Activated naive CD8-positive, alpha-beta T cell treated with anti-CD3 and anti-CD28 coated beads, Interleukin-2, amount 50 U/mL, for 24 hours (primary cell): ENCODE results near the gene PCED1B.
"Not testable (repeated sequence)": the region's sequence is repeated elsewhere in the genome, so short reads cannot be mapped to it uniquely, and the experiment has no call there.

Experiments used
- ATAC-seq: fragments of 150-1000 bp; cut with Tn5 transposase; one replicate; pipeline ENCODE4 v1.10.0; 2021
- DNase-seq: peaks from one replicate; pipeline ENCODE4 v3.0.0; 2021
- H3K27ac Mint-ChIP-seq: one replicate; pipeline ENCODE4 v1.8.0; 2021; ENCODE audit warnings: mild to moderate bottlenecking, mixed read lengths
- H3K27me3 Mint-ChIP-seq: one replicate; pipeline ENCODE4 v1.8.0; 2021; ENCODE audit warnings: mixed read lengths
- H3K36me3 Mint-ChIP-seq: one replicate; pipeline ENCODE4 v1.8.0; 2021; ENCODE audit warnings: low read depth, mixed read lengths
- H3K4me1 Mint-ChIP-seq: one replicate; pipeline ENCODE4 v1.8.0; 2021; ENCODE audit warnings: mixed read lengths
- H3K4me3 Mint-ChIP-seq: one replicate; pipeline ENCODE4 v1.8.0; 2021; ENCODE audit warnings: mild to moderate bottlenecking, moderate library complexity, mixed read lengths
- H3K9me3 Mint-ChIP-seq: one replicate; pipeline ENCODE4 v1.8.0; 2021; ENCODE audit warnings: mixed read lengths

PCED1B gene

DNA sequence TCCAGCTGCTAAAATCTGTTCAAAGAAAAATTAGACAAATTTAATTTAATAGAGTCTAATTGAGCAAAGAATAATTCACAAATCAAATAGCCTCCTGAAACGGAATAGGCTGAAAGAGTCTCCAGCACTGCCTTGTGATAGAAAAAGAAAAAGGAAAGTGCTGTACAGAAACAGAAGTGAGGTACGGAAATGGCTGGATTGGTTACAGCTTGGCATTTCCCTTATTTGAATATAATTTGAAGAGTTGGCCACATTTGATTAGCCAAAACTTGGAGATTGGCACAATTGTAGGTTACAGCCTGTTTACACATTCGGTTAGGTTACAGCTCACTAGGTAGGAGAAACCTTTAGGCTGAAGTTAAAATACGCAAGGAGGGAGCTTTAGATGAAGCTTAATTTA lies 24.8 kb upstream of the PCED1B start:
- ATAC-seq (no peak), DNase-seq (no peak)
- peaks cover 13% of the 10 kb centered on the region for H3K36me3 Mint-ChIP-seq
- peaks cover 26% of the 10 kb centered on the region for H3K9me3 Mint-ChIP-seq
- no peaks in the 10 kb centered on the region for H3K4me1 Mint-ChIP-seq
- no peak overlapping the region for H3K4me3 Mint-ChIP-seq
- H3K27ac Mint-ChIP-seq: no peak overlapping the region
- H3K27me3 Mint-ChIP-seq: no peaks in the 10 kb centered on the region

- not testable (repeated sequence) for H3K27ac Mint-ChIP-seq, H3K27me3 Mint-ChIP-seq, DNase-seq, H3K4me1 Mint-ChIP-seq, H3K4me3 Mint-ChIP-seq, ATAC-seq
- Mint-ChIP-seq H3K9me3 (peaks cover 24% of the 10 kb centered on the region), H3K36me3 (peaks cover 11% of the 10 kb centered on the region)
These were observed 23.6 kb upstream of the PCED1B start for GRCh38 chr12:47055856-47056255.

- ATAC-seq, DNase-seq, H3K27me3 Mint-ChIP-seq, H3K4me1 Mint-ChIP-seq, H3K36me3 Mint-ChIP-seq, H3K4me3 Mint-ChIP-seq, H3K27ac Mint-ChIP-seq: not testable (repeated sequence)
- H3K9me3 Mint-ChIP-seq: peaks cover 16% of the 10 kb centered on the region
These were observed 22.5 kb upstream of the PCED1B start for GRCh38 chr12:47056944-47057343.

DNA sequence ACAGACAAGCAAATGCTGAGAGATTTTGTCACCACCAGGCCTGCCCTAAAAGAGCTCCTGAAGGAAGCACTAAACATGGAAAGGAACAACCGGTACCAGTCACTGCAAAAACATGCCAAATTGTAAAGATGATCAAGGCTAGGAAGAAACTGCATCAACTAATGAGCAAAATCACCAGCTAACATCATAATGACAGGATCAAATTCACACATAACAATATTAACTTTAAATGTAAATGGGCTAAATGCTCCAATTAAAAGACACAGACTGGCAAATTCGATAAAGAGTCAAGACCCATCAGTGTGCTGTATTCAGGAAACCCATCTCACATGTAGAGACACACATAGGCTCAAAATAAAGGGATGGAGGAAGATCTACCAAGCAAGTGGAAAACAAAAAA lies 20.8 kb upstream of the PCED1B start:
- not testable (repeated sequence) for H3K4me1 Mint-ChIP-seq, H3K36me3 Mint-ChIP-seq, ATAC-seq, DNase-seq, H3K27ac Mint-ChIP-seq, H3K27me3 Mint-ChIP-seq, H3K4me3 Mint-ChIP-seq, H3K9me3 Mint-ChIP-seq

DNA sequence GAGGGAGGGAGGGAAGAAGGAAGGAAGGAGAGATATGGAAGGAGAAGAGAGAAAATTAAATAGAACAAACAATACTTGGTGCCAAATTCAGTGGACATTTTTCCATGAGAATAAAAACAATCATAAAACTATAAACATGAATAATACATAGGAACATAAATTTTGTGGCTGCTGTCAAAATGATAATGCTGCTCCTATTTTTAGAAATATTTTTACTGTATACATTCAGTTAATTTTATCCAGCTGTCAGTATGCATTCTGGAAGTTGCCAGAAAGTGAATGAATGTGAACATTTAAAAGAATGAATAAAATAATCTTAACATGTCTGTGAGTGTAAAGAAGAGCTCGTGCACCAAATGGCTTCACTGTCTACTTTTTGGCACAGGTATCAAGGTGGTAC lies 13.9 kb upstream of the PCED1B start:
- no peak overlapping the region for H3K27ac Mint-ChIP-seq
- no peak for ATAC-seq

GRCh38 chr12:47066278-47067025 lies 13.0 kb upstream of the PCED1B start:
- ATAC-seq: peak; percentile 77
- Mint-ChIP-seq H3K9me3 (no peaks in the 10 kb centered on the region), H3K4me3 (no peak overlapping the region), H3K36me3 (no peaks in the 10 kb centered on the region), H3K27me3 (no peaks in the 10 kb centered on the region), H3K27ac (peak overlapping the region; percentile 66), H3K4me1 (peaks cover 20% of the 10 kb centered on the region)
- DNase-seq: no peak

More for the DNA sequence above, 13.9 kb upstream of the PCED1B start:
- no peaks in the 10 kb centered on the region for H3K36me3 Mint-ChIP-seq
- no peak for DNase-seq
- H3K4me3 Mint-ChIP-seq: no peak overlapping the region
- H3K4me1 Mint-ChIP-seq: peaks cover 20% of the 10 kb centered on the region
- no peaks in the 10 kb centered on the region for H3K27me3 Mint-ChIP-seq
- no peaks in the 10 kb centered on the region for H3K9me3 Mint-ChIP-seq

DNA sequence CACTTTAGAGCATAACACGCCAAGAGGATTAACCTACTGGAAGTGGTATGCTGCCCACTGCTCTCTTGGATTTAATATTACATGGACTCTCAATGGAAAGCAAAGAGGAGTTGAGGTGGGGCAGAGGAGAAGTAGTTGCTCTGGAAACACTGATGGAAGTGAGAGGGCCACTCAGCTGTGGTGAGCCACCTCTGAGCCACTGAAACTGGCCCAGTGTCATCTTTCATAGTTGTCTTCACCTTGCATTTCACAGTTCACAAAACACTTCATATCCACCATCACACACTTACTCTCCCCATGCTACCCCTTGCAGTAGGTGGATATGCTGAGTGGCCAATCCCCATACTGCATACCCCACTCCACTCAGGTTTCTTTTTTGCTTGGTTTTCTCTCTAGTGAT lies 12.2 kb upstream of the PCED1B start:
- no peaks in the 10 kb centered on the region for H3K36me3 Mint-ChIP-seq
- no peaks in the 10 kb centered on the region for H3K9me3 Mint-ChIP-seq
- peaks cover 20% of the 10 kb centered on the region for H3K4me1 Mint-ChIP-seq
- no peak overlapping the region for H3K4me3 Mint-ChIP-seq
- DNase-seq: peak; percentile 11
- peak overlapping the region; percentile 66 for H3K27ac Mint-ChIP-seq
- H3K27me3 Mint-ChIP-seq: no peaks in the 10 kb centered on the region
- peak; percentile 79 for ATAC-seq

- Mint-ChIP-seq H3K27ac (no peak overlapping the region), H3K4me1 (peaks cover 20% of the 10 kb centered on the region), H3K36me3 (no peaks in the 10 kb centered on the region), H3K4me3 (no peak overlapping the region), H3K9me3 (no peaks in the 10 kb centered on the region), H3K27me3 (no peaks in the 10 kb centered on the region)
- ATAC-seq: no peak
- DNase-seq: no peak
These were observed 11.5 kb upstream of the PCED1B start for GRCh38 chr12:47067771-47068431.

DNA sequence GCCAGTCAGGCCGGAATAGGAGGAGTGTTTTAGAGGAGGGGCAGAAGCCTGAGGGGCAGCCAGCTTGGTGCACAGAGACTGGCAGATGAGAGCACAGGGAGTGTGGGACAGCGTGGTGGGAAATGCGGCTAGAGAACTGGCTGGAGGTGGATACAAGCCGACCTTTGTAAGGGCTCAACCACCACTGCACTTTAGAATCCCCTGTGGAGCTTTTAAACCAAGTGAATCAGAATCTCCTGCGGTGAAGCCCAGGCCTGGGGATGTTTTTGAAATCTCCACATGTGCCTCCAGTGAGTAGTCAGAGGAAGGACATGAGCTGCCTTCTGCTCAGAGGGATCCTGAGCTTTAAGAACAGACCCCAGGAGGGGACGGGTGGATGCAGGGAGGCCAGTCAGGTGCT lies 10.9 kb upstream of the PCED1B start:
- H3K4me3 Mint-ChIP-seq: no peak overlapping the region
- DNase-seq: no peak
- no peaks in the 10 kb centered on the region for H3K27me3 Mint-ChIP-seq
- no peak for ATAC-seq
- no peak overlapping the region for H3K27ac Mint-ChIP-seq
- peaks cover 22% of the 10 kb centered on the region for H3K4me1 Mint-ChIP-seq
- no peaks in the 10 kb centered on the region for H3K36me3 Mint-ChIP-seq
- no peaks in the 10 kb centered on the region for H3K9me3 Mint-ChIP-seq

- no peak for DNase-seq
- no peak for ATAC-seq
- H3K36me3 Mint-ChIP-seq: peaks cover 2% of the 10 kb centered on the region
- no peaks in the 10 kb centered on the region for H3K27me3 Mint-ChIP-seq
- no peaks in the 10 kb centered on the region for H3K9me3 Mint-ChIP-seq
- H3K4me3 Mint-ChIP-seq: no peak overlapping the region
- H3K27ac Mint-ChIP-seq: no peak overlapping the region
- peaks cover 22% of the 10 kb centered on the region for H3K4me1 Mint-ChIP-seq
These were observed 9.1 kb upstream of the PCED1B start for GRCh38 chr12:47070310-47070709.

- H3K4me3 Mint-ChIP-seq: no peak overlapping the region
- no peak for ATAC-seq
- H3K4me1 Mint-ChIP-seq: peaks cover 26% of the 10 kb centered on the region
- peaks cover 9% of the 10 kb centered on the region for H3K36me3 Mint-ChIP-seq
- H3K27me3 Mint-ChIP-seq: no peaks in the 10 kb centered on the region
- no peaks in the 10 kb centered on the region for H3K9me3 Mint-ChIP-seq
- DNase-seq: no peak
- no peak overlapping the region for H3K27ac Mint-ChIP-seq
These were observed 8.1 kb upstream of the PCED1B start for GRCh38 chr12:47071241-47071852.

DNA sequence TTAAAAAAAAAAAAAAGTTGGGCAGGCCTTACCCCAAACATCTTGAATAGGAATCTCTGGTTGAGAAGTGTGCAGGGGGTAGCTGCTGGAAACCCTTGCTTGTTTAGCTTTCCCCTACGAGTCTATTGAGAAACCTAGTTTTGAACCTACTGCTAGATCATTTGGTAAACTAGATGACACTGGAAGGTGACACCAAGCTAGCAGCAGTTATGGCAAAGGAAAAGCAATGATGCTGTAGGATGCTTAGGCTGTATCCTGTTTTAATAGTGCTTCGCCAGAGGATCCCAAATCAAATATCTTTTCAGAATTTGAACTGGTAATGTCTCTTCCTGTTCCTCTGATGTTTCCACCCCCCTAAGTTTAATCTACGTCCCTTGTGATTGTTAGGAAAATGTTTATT lies 5.5 kb upstream of the PCED1B start:
- H3K27ac Mint-ChIP-seq: no peak overlapping the region
- no peak for DNase-seq
- H3K36me3 Mint-ChIP-seq: peaks cover 30% of the 10 kb centered on the region
- ATAC-seq: no peak
- no peak overlapping the region for H3K4me3 Mint-ChIP-seq
- H3K4me1 Mint-ChIP-seq: peaks cover 31% of the 10 kb centered on the region
- H3K27me3 Mint-ChIP-seq: no peaks in the 10 kb centered on the region
- no peaks in the 10 kb centered on the region for H3K9me3 Mint-ChIP-seq

- ATAC-seq: no peak
- H3K27me3 Mint-ChIP-seq: no peaks in the 10 kb centered on the region
These were observed 4.7 kb upstream of the PCED1B start for GRCh38 chr12:47074757-47075156.

DNA sequence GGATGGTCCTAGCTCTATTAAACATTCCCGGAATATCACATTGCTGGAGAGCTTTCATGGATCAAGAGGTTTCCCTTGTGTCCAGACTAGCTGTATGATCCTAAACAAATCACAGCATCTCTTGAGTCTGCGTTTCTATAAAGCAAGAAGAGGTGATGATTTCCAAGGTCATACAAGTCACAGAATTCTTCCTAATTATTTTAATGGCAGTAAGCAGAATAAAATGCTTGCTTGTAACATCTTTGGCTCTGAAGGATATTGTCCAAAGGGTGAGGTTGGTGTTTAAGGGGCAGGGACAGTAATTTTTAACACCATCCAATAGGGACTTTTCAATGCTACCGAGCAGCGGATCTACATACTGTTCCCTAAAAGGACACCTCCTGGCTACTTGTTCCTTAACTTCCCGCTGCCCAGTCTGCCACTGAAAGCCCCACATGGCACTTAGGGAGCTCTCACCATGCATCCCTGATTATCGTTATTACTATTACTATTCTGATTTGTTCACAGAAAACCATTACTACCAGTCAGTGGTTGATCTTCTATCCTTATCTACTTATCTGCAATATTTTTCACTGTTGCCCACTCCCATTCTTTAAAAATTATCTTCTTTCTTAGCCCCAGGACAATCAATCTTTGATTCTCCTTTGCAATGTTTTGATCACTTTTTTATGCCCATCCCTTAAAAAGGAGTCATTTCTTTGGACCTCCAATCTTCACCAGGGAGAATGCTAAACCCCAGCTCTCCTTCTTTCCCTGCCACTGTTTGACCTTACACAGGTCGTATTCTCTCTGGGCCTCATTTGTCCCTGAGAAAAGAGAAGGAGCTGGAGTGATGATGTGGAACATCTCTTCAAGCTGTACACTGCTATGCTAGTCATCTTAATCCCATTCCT lies 4.0 kb upstream of the PCED1B start:
- H3K27me3 Mint-ChIP-seq: no peaks in the 10 kb centered on the region
- H3K4me1 Mint-ChIP-seq: peaks cover 35% of the 10 kb centered on the region
- ATAC-seq (no peak), DNase-seq (no peak)
- H3K27ac Mint-ChIP-seq: peak overlapping the region; percentile 13
- H3K9me3 Mint-ChIP-seq: no peaks in the 10 kb centered on the region
- H3K36me3 Mint-ChIP-seq: peaks cover 35% of the 10 kb centered on the region
- no peak overlapping the region for H3K4me3 Mint-ChIP-seq

More at GRCh38 chr12:47074757-47075156, 4.7 kb upstream of the PCED1B start:
- H3K27ac Mint-ChIP-seq: no peak overlapping the region
- H3K4me3 Mint-ChIP-seq: no peak overlapping the region
- no peaks in the 10 kb centered on the region for H3K9me3 Mint-ChIP-seq
- DNase-seq: no peak
- peaks cover 35% of the 10 kb centered on the region for H3K4me1 Mint-ChIP-seq
- H3K36me3 Mint-ChIP-seq: peaks cover 35% of the 10 kb centered on the region
